Activated naive CD8-positive, alpha-beta T cell (primary cell): ENCODE results near the gene GAN.

Experiments
- H3K27ac Mint-ChIP-seq: one replicate; pipeline ENCODE4 v1.8.0; 2021; ENCODE audit warnings: mixed read lengths
- H3K27me3 Mint-ChIP-seq: one replicate; pipeline ENCODE4 v1.8.0; 2021; ENCODE audit warnings: mixed read lengths
- H3K36me3 Mint-ChIP-seq: one replicate; pipeline ENCODE4 v1.8.0; 2021; ENCODE audit warnings: mixed read lengths
- H3K4me1 Mint-ChIP-seq: one replicate; pipeline ENCODE4 v1.8.0; 2021; ENCODE audit warnings: low read depth, mixed read lengths
- H3K4me3 Mint-ChIP-seq: one replicate; pipeline ENCODE4 v1.8.0; 2021; ENCODE audit warnings: mild to moderate bottlenecking, mixed read lengths
- H3K9me3 Mint-ChIP-seq: one replicate; pipeline ENCODE4 v1.8.0; 2021; ENCODE audit warnings: low read depth, mixed read lengths

The GAN gene

DNA sequence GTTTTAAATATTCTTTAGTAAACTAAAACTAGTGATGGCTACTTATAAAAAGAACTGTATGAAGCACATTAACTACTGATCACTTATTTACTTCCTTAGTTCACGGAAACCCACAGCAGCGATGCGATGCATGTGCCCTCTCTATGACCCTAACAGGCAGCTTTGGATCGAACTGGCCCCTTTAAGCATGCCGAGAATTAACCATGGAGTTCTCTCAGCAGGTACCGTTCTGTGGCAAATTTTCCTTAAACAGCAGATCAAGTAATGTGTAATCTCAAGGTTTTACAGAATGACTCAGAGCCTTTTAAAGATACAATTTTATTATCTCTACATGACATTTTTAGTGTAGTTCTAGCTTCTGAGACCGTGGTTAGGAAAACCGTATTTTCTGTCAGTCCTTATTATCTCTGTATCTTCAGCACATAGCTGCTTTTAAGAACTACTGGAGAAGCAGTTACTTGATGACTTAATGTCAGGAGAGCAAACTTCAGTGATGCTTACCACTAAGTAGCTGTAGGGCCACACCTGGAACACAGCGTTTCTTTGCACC lies 43.0 kb downstream of the GAN start:
- Mint-ChIP-seq H3K27me3 (no peaks in the 10 kb centered on the region), H3K4me3 (no peak overlapping the region), H3K36me3 (peaks cover 18% of the 10 kb centered on the region), H3K9me3 (no peaks in the 10 kb centered on the region), H3K4me1 (no peaks in the 10 kb centered on the region), H3K27ac (no peak overlapping the region)

DNA sequence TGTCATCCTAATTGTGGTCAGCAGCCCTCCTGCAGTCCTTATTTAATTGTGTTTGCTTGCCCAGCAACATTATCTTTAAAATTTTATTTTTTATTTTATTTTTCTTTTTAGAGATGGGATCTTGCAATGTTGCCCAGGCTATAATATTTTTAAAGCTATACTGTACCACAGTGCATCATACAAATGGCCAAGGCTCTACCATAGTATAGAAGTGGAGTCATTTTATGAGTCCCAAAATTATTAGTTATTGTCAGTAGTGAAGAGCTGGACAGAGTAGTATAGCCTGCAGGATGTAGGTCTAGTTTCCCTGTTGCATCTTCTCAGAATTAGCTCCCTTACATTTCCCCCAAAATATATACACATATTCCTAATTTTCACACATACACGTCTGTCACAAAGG lies 44.1 kb downstream of the GAN start:
- Mint-ChIP-seq H3K27me3 (no peaks in the 10 kb centered on the region), H3K4me3 (no peak overlapping the region), H3K27ac (no peak overlapping the region), H3K9me3 (no peaks in the 10 kb centered on the region), H3K4me1 (no peaks in the 10 kb centered on the region), H3K36me3 (peaks cover 16% of the 10 kb centered on the region)

DNA sequence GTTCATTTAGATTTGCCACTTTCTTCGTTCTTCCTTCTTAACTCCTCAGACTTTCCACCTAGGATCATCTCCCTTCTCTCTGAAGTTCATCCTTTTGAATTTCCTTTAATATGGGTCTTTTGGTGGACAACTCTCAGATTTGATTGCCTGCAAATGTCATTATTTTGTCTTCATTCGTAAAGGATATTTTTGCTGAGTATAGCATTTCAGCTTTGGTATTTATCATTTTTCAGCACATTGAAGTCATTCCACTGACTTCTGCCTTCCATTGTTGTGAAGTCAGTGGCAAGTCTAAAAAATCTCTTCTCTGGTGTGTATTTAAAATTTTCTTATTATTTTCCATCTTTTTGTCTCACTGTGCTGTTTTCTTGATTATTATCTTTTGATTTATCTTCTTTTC lies 45.4 kb downstream of the GAN start:
- no peaks in the 10 kb centered on the region for H3K4me1 Mint-ChIP-seq
- H3K9me3 Mint-ChIP-seq, result no peaks in the 10 kb centered on the region
- H3K27ac Mint-ChIP-seq, result no peak overlapping the region
- no peaks in the 10 kb centered on the region for H3K27me3 Mint-ChIP-seq
- peaks cover 16% of the 10 kb centered on the region for H3K36me3 Mint-ChIP-seq
- no peak overlapping the region for H3K4me3 Mint-ChIP-seq

DNA sequence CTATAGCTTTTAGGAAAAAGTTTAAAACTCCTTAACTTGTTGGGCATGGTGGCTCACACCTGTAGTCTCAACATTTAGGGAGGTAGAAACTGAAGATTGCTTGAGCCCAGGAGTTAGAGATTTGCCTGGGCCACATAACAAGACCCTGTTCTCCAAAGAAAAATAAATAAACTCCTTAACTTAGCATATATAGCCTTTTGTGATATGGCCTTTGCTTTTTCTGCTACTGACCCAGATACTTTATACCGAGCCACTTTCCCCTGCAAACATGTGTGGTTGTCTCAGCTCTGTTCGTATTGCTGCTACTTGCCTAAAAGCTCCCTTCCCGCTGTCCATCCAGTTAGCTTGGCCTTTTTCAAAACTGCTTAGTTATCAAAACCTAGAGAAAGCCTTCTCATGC lies 51.0 kb downstream of the GAN start:
- no peaks in the 10 kb centered on the region for H3K27me3 Mint-ChIP-seq
- H3K36me3 Mint-ChIP-seq, result peaks cover 11% of the 10 kb centered on the region
- H3K4me3 Mint-ChIP-seq, result no peak overlapping the region
- H3K4me1 Mint-ChIP-seq, result no peaks in the 10 kb centered on the region
- H3K9me3 Mint-ChIP-seq, result no peaks in the 10 kb centered on the region
- no peak overlapping the region for H3K27ac Mint-ChIP-seq

DNA sequence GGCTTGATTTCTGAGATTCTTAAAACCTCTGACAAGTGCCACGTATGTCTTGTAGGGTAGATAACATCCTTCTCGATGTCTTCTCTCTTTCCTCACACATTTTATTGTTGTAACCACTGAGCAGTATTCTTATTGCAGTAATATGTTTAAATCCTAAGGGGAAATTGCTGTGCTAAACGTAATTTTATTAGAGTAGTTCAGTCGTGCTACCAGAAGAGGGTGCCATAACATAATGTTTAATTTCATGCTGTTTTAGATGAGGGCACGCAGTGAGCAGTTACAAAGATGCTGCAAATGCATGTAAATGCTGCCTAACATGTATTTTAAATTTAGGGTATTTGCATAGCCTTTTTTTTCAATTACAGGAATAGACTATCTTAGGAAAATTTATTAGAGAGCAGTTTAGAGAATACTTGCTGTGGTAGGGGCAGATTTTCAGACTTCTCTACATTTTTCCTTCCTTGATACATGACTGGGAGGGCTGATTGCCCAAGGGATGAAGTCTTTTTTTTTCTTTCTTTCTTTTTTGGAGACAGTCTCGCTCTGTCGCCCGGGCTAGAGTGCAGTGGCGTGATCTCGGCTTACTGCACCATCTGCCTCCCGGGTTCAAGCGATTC lies 51.7 kb downstream of the GAN start:
- Mint-ChIP-seq H3K4me3 (no peak overlapping the region), H3K4me1 (no peaks in the 10 kb centered on the region), H3K27me3 (no peaks in the 10 kb centered on the region), H3K27ac (no peak overlapping the region), H3K9me3 (no peaks in the 10 kb centered on the region), H3K36me3 (peaks cover 11% of the 10 kb centered on the region)

DNA sequence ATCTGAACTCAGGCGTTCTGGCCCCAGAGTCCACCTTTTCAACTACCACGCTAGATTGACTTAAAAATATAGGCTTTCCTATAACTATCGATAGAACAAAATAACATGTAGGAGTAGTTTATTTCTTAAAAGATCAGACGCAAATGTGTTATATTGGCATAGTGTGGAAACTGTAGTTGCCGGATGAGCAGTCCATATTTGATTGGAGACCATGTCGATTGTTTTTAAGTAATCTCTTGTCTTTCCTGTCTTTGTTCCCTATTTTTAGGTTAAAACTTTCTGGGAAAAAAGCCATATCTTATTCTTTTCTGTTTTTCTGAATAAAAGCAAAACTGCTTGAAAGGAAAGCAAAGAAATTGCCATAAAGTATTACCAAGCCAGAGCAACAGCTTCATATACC lies 53.1 kb downstream of the GAN start:
- no peak overlapping the region for H3K27ac Mint-ChIP-seq
- H3K27me3 Mint-ChIP-seq, result no peaks in the 10 kb centered on the region
- H3K4me1 Mint-ChIP-seq, result no peaks in the 10 kb centered on the region
- H3K36me3 Mint-ChIP-seq, result peaks cover 14% of the 10 kb centered on the region
- H3K9me3 Mint-ChIP-seq, result no peaks in the 10 kb centered on the region
- no peak overlapping the region for H3K4me3 Mint-ChIP-seq

DNA sequence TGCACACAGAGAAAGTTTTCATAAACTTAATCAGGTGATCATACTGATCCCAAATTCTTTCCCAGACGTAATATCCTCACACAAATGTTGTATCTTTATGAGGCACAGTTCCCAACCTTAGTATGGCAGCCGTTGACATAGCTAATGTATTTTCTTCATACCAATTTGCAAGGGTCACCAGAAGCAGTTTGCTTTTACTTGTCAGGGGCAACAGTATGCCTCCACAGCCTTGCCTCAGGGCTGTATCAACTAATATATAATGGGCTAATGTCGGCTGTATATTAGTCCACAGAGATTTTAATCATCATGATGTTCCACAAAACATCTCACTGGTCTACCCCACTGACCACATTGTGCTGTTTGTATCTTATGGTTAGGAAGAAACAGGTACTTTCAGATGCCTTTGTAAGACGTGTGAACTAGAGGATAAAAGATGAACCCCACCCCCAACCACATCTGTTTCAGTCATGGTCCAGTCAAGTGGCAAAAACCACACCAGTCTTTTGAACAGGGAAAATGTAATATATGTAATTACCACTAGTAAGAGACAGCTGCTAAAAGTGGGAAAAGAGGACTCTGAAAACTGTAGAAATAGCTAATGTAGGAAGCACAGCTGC lies 55.2 kb downstream of the GAN start:
- Mint-ChIP-seq H3K4me1 (peaks cover 5% of the 10 kb centered on the region), H3K4me3 (no peak overlapping the region), H3K9me3 (no peaks in the 10 kb centered on the region), H3K27ac (no peak overlapping the region), H3K27me3 (no peaks in the 10 kb centered on the region), H3K36me3 (peaks cover 12% of the 10 kb centered on the region)

DNA sequence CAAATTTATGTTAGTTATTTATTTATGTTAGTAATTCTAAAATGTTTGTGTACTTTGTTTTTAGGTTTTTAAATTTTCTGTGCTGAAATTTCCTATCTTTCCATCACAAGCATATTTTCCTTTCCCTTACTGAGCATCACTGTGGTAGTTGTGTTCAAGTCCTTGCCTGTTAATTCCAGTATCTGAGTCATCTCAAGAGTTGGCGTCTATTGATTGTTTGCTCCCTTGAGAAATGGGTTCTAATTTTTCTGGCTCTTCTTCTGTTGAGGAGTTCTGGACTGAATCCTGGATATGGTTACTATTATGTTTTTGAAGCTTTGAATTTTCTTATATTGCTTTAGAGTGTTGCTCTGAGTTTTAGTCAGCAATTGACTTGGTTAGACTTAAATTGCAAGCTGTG lies 56.3 kb downstream of the GAN start:
- Mint-ChIP-seq H3K4me1 (peaks cover 5% of the 10 kb centered on the region), H3K9me3 (no peaks in the 10 kb centered on the region), H3K4me3 (no peak overlapping the region), H3K27ac (no peak overlapping the region), H3K36me3 (peaks cover 12% of the 10 kb centered on the region), H3K27me3 (no peaks in the 10 kb centered on the region)

DNA sequence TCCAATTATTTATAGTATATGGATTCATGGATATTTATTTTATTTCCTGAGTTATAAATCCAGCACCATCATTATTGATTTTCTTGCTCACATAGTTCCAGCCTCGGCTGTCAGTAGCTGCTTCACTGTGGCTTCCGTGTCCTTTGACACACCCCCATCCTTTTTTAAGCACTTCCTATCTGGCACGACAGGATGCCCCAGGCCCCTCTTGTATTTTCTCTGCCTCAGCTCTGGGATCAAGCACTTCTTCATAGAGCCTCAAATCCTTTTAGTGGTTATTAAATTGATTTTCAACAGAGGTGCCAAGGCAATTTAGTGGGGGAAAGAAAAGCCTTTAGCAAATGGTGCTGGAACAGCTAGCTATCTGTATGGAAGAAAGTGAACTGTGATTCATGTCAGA lies 59.8 kb downstream of the GAN start:
- H3K27ac Mint-ChIP-seq, result no peak overlapping the region
- no peaks in the 10 kb centered on the region for H3K9me3 Mint-ChIP-seq
- H3K4me1 Mint-ChIP-seq, result peaks cover 5% of the 10 kb centered on the region
- H3K36me3 Mint-ChIP-seq, result peaks cover 19% of the 10 kb centered on the region
- H3K27me3 Mint-ChIP-seq, result no peaks in the 10 kb centered on the region
- H3K4me3 Mint-ChIP-seq, result no peak overlapping the region

DNA sequence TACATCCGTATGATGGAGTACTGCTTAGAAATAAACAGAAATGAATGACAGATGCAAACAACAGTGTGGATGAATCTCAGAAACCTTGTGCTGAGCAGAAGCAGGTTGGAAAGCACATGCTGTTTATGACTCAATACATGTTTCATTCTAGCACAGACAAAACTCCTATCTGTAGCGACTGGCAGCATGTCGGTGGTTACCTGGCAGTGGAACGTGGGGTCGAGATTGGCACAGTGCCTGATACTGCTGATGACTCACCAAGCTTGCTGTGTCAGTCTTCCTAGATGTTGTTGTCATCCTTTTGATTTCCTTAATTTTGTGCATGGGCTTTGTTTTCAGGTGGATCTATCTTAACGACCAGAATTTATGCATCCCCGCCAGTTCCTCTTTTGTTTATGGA lies 62.1 kb downstream of the GAN start:
- Mint-ChIP-seq H3K27ac (no peak overlapping the region), H3K4me1 (peaks cover 5% of the 10 kb centered on the region), H3K4me3 (no peak overlapping the region)

DNA sequence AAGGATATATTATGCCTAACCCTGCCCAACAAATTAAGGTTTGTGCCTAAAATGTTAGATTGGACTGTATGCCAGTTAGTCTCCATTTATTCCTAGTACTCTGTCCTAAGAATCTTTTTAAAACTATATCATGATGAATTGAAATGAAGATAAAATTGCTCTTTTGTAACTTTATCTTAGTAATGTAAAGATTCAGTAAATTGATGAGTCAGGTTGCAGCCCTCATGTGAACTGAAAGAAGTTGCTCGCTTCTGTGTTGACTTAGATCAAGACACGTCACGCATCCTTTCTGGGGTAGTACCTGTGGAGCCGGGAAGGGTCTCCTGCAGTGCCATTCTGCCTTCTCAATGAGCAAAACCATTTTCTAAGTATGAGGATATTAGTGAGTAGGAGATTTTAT lies 63.3 kb downstream of the GAN start:
- Mint-ChIP-seq H3K27me3 (no peaks in the 10 kb centered on the region), H3K9me3 (no peaks in the 10 kb centered on the region), H3K27ac (no peak overlapping the region), H3K36me3 (peaks cover 12% of the 10 kb centered on the region), H3K4me3 (no peak overlapping the region), H3K4me1 (peaks cover 5% of the 10 kb centered on the region)

More for the DNA sequence above, 62.1 kb downstream of the GAN start:
- Mint-ChIP-seq H3K36me3 (peaks cover 17% of the 10 kb centered on the region), H3K27me3 (no peaks in the 10 kb centered on the region), H3K9me3 (no peaks in the 10 kb centered on the region)

DNA sequence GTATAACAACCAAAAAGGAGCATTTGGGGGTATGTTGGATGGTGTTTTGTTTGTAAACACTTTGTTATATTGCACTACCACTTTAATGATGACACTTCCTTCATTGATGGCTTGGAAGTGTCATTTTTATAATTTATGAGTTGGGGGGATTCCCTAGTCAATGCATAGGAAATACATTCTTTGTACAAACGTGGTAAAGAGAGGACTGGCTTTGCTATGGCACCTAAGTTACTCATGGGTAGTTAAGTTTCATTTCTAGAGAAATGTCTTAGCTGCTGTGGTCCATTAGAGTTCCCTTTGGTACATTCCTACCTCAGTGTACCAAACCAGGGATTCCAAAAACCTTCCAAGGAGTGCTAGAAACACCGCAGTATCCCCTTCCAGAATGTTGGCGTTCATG lies 66.2 kb downstream of the GAN start:
- Mint-ChIP-seq H3K9me3 (no peaks in the 10 kb centered on the region), H3K27me3 (no peaks in the 10 kb centered on the region), H3K27ac (no peak overlapping the region), H3K4me3 (no peak overlapping the region), H3K36me3 (peaks cover 11% of the 10 kb centered on the region), H3K4me1 (no peaks in the 10 kb centered on the region)

DNA sequence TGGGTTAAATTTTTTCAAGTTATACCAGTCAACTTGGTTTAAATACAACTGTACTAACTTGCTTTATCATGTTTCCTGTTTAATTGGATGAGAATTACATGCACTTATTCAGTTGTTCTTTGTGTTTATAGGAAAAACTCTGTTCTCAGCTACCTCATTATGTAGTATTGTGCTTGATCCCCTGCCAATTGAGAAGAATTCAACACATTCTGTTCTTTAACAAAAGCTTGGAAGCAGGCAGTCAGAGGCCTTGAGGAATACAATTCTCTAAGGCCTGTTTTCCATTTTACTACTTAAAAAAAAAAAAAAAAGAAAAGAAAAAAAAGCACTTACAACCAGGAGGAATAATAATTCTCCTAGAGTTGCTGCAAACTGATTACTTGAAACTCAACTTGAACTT lies 69.2 kb downstream of the GAN start:
- Mint-ChIP-seq H3K4me1 (no peaks in the 10 kb centered on the region), H3K36me3 (peaks cover 5% of the 10 kb centered on the region), H3K4me3 (no peak overlapping the region), H3K9me3 (no peaks in the 10 kb centered on the region), H3K27ac (no peak overlapping the region), H3K27me3 (no peaks in the 10 kb centered on the region)

DNA sequence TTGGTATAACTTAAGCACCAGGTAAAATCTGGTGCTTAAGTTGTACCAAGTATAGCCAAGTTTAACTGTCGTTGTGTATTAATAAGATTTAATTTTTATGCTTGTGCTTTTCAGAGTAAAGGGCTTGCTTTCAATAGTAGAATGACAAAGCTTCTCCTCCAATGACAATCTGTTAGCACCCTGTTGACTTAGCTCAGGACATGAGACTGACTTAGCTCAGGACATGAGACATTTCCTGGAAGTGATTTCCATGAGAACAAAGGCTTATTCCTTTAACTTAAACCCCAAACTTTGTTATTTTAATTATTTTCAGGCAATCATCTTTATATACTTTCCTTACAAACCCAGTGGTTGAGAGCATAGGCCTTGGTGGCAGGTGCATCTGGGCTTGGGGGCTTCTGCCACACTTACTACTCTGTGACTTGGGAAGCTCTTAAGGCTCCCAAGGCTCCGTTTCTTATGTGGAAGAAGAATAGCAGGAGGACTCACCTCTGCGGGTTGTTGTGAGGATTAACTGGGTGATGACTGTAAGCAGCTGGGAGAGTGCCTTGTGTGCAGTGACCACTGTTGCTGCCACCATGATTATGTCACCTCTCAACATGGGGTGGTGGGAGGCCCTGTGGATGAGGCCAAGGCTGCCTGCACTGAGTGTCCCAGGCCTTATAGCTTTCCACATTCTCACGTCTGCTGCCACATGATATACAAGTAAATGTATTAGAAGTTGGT lies 70.4 kb downstream of the GAN start:
- H3K27me3 Mint-ChIP-seq, result no peaks in the 10 kb centered on the region

DNA sequence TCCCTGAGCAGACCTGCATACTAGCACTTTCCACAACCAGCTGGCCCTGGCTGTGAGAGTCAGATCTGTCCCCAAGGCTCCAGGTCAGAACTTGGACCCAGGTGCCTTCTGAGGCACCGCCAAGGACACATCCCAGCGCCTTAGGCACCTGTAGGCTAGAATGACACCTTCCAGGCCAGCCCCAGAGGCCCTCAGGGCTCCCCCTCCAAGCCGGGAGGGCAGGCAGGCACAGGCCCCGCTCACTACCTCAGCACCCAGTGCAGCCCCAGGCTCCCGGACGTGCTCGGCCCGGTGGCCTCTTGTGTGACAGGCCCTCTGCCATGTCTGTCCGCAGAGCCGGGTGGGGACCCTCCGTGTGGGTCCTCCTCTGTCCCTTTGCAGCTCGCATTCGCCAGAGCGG lies 73.6 kb downstream of the GAN start:
- Mint-ChIP-seq H3K4me3 (no peak overlapping the region), H3K27me3 (no peaks in the 10 kb centered on the region), H3K4me1 (no peaks in the 10 kb centered on the region), H3K9me3 (no peaks in the 10 kb centered on the region), H3K27ac (no peak overlapping the region), H3K36me3 (peaks cover 12% of the 10 kb centered on the region)

More for the DNA sequence above, 70.4 kb downstream of the GAN start:
- peaks cover 5% of the 10 kb centered on the region for H3K36me3 Mint-ChIP-seq
- H3K4me3 Mint-ChIP-seq, result no peak overlapping the region
- no peak overlapping the region for H3K27ac Mint-ChIP-seq
- no peaks in the 10 kb centered on the region for H3K4me1 Mint-ChIP-seq
- H3K9me3 Mint-ChIP-seq, result no peaks in the 10 kb centered on the region
